GM12801 (cell line): Measurements from ENCODE around the gene KMT2C.

Experiments used
- CTCF ChIP-seq: IDR thresholded peaks from one replicate; pipeline ENCODE4 v1.5.1; 2011; ENCODE audit warnings: control low read depth; ENCODE audit not compliant: insufficient read length; ENCODE audit errors: extremely low read depth

KMT2C gene

GRCh38 chr7:152366662-152367061 is 69.1 kb downstream of the KMT2C start:
- no peak for TF ChIP-seq CTCF

DNA sequence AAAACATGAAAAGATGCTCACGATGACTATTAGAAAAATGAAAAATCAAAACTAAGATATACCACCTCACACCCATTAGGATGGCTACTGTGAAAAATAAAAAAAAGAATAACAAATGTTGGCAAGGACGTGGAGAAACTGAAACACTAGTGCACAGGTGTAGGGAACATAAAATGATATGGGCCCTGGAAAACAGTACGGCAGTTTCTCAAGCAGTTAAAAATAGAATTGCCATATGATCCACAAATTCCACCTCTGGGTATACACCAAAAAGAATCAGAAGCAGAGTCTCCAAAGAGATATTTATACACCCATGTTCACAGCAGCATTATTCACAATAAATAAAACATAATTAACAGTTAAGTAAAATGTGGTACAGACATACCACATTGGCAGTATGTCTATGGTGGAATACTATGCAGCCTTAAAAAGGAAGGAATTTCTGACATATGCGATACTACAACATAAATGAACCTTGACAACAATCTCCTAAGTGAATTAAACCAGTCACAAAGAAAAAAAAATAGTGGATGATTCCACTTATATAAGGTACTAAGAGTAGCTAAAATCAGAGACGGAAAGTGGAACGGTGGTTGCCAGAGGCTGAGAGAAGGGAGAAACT is 69.7 kb downstream of the KMT2C start:
- no peak for TF ChIP-seq CTCF

DNA sequence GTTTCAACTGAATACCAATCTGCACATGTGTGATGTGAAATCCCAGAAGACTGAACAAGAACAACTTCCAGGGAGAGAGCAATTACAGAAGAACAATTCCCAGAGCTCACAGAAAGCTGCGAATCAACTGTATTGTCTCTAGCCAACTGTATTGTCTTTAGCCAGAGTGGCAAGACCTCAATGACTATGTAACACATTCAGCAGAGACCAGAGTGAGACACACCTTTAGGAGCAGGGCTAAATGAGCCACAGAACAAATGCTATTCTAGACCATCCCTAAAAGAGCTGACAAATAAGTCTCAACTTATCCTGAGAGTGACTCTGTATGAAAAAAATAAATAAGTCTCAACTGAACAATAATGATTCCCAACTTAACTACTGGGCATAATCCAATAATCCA is 72.0 kb downstream of the KMT2C start:
- TF ChIP-seq CTCF: no peak

- TF ChIP-seq CTCF: no peak
Observed at GRCh38 chr7:152362128-152362926, 73.5 kb downstream of the KMT2C start.

DNA sequence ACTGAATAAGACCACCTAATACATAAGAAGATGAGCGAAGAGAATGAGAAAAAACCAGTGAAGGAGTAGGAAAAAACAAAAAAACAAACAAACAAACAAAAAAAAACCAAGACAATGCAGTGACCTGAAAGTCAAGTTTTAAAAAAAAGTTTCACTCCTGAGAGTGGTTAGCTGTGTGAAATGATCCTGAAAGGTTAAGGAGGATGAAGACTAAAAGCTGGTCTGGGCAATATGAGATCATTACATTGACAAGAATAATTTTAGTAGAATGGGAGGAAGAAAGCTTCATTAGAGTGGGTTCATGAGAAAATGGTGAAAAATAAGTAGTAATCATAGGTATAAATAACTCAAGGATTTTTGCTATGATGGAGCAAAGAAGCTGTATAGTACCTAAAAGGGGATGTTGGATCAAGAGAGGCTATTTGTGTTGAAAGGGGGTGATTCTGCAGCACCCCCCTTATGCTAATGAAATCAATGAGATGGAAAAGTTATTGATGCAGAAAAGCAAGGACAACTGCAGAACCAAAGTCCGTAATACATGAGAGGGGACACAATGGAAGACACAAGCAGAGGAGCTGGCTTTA is 80.2 kb downstream of the KMT2C start:
- no peak for TF ChIP-seq CTCF

GRCh38 chr7:152354061-152354460 is 81.7 kb downstream of the KMT2C start:
- no peak for TF ChIP-seq CTCF

DNA sequence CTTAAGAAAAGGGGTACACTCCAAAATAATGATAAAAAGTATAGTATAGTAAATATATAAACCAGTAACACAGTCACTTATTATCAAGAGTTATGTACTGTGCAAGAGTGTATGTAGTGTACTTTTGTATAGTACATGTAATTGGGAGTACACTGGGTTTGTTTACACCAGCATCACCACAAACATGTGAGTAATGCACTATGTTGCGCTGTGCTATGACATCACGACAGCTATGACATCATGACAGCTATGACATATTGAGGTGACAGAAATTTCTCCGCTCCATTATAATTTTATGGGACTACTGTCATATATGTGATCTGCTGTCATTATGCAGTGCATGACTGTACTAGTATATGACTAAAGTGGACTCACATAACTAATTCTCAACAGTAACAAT is 84.6 kb downstream of the KMT2C start:
- no peak for TF ChIP-seq CTCF
